Stimulated activated CD4-positive, alpha-beta T cell treated with anti-CD3 and anti-CD28 coated beads, Interleukin-15, amount 100 ng/mL, for 1 hour (primary cell): ENCODE data around the gene MTF2.
A peak's percentile ranks its signal among the peaks of the same experiment; 100 is the strongest.
"Not testable (repeated sequence)": the region's sequence is repeated elsewhere in the genome, so short reads cannot be mapped to it uniquely, and the experiment has no call there.

Experiments
- DNase-seq, 2 donors: peaks; one replicate each; pipeline ENCODE4 v3.0.0-alpha.2; 2020; ENCODE audit warnings: low read depth in 1 of 2, low spot score in 1 of 2

Gene MTF2

GRCh38 chr1:93140106-93140505 lies 61.0 kb downstream of the MTF2 start:
- DNase-seq: no peak

- DNase-seq: no peak
Observed at GRCh38 chr1:93142161-93142560, 63.1 kb downstream of the MTF2 start.

- no peak for DNase-seq
Observed at GRCh38 chr1:93143136-93143535, 64.1 kb downstream of the MTF2 start.

GRCh38 chr1:93143769-93144168 lies 64.7 kb downstream of the MTF2 start:
- no peak for DNase-seq

- no peak for DNase-seq
Observed at GRCh38 chr1:93148001-93148400, 68.9 kb downstream of the MTF2 start.

GRCh38 chr1:93150729-93151128 lies 71.6 kb downstream of the MTF2 start:
- DNase-seq: no peak

GRCh38 chr1:93151474-93151873 lies 72.4 kb downstream of the MTF2 start:
- no peak for DNase-seq

- DNase-seq: no peak
Observed at GRCh38 chr1:93152835-93153234, 73.8 kb downstream of the MTF2 start.

GRCh38 chr1:93154898-93155297 lies 75.8 kb downstream of the MTF2 start:
- DNase-seq: no peak

GRCh38 chr1:93155335-93155734 lies 76.3 kb downstream of the MTF2 start:
- no peak for DNase-seq

GRCh38 chr1:93159337-93159736 lies 80.3 kb downstream of the MTF2 start:
- DNase-seq: no peak

GRCh38 chr1:93163314-93163713 lies 84.2 kb downstream of the MTF2 start:
- not testable (repeated sequence) for DNase-seq

GRCh38 chr1:93164816-93165215 lies 85.7 kb downstream of the MTF2 start:
- DNase-seq: no peak

- DNase-seq: not testable (repeated sequence)
Observed at GRCh38 chr1:93165895-93166294, 86.8 kb downstream of the MTF2 start.

GRCh38 chr1:93167006-93167405 lies 87.9 kb downstream of the MTF2 start:
- no peak for DNase-seq

GRCh38 chr1:93170141-93170678 lies 91.1 kb downstream of the MTF2 start:
- not testable (repeated sequence) for DNase-seq

GRCh38 chr1:93171549-93172034 lies 92.5 kb downstream of the MTF2 start:
- DNase-seq: no peak

- no peak for DNase-seq
Observed at GRCh38 chr1:93172778-93173177, 93.7 kb downstream of the MTF2 start.

- DNase-seq: not testable (repeated sequence)
Observed at GRCh38 chr1:93174638-93175037, 95.6 kb downstream of the MTF2 start.

- no peak for DNase-seq
Observed at GRCh38 chr1:93177991-93178390, 98.9 kb downstream of the MTF2 start.

GRCh38 chr1:93178418-93178817 lies 99.3 kb downstream of the MTF2 start:
- no peak for DNase-seq

GRCh38 chr1:93179886-93180722 lies 101.0 kb downstream of the MTF2 start, which contains the start of gene TMED5:
TMED5 (minus strand) TSS chr1:93180413; CDS start chr1:93180242, 171 bp downstream.
- peak; percentile 86 to 91 for DNase-seq
